ENCODE data around the gene LRSAM1.
A peak's percentile ranks its signal among the peaks of the same experiment; 100 is the strongest.

Gene LRSAM1

DNA sequence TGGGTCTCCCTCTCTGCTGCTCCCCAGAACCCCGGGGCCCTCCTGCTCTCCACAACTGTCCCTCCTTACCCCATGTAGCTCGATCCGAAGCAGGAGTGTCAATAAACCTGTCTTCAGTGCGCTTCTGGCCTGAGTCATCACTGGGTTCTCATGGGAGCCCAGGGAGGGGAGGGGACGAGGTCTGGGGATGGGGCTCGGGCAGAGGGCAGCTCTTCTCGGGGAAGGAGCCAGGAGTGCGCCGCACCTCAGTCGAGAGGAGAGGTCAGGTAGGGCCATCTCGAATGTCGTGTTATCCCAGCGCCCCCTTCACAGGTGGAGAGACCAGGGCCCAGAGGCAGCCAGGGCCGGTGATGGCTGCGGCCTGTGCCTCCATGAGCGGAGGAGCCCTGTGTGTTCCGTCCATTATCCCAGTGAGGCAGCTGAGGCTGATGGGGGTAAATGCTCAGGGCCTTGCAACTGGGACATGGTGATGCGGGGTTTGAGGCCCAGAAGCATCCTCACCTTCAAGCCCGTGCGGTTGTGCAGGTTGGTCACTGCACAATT is 52.1 kb downstream of the LRSAM1 start:
- TF ChIP-seq GATA3 (IDR thresholded peaks at IDR 0.05; ENCODE audit: low read depth, low read length) (no peak), GATA2 (IDR thresholded peaks at IDR 0.05; ENCODE audit: low read depth, low read length) (no peak)

DNA sequence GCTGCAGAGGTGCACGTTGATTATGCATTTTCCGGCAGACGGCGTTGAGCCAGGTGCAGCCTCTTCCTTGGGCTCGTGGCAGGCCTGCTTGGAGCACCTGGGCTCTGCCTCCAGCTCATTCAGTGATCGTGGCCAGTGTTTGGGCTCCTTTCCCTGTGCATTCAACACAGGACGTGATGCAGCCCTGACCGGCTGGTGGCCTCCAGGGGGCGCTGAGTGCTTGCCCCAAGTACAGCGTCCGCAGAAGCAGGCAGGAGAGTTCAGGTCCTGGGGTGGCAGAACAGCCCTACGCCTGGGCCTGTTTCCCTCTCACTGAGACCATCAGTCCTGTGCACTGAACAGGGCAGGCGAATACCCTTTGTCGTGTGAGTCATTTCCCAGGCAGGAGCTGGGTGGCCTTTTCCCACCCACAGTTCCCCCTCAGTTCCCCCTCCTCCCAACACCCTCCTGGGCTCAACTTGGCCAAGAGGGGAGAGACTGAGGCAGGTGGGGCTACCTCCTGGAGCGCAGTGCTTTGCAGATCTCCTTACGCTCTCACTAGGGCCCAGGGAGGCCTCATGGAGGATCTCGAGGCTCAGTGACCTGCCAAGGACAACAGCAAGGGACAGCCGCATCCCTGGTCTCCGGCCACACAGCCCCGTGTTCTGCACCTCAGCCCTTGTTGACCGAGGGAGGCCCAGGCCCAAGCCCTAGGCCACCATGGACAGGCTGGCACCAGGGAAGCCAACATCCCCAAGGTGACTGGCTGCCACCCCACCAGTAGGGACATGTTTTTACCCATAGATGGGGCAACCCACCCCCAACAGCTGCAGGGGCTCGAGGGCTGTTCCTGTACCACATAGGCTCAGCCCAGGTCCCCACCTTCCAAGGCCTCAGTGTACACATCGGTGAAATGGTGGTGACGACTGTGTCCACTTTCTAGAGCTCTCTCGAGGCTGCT is 52.9 kb downstream of the LRSAM1 start:
- TF ChIP-seq GATA2 (IDR thresholded peaks at IDR 0.05; ENCODE audit: low read depth, low read length) (no peak), GATA3 (IDR thresholded peaks at IDR 0.05; ENCODE audit: low read depth, low read length) (no peak)

DNA sequence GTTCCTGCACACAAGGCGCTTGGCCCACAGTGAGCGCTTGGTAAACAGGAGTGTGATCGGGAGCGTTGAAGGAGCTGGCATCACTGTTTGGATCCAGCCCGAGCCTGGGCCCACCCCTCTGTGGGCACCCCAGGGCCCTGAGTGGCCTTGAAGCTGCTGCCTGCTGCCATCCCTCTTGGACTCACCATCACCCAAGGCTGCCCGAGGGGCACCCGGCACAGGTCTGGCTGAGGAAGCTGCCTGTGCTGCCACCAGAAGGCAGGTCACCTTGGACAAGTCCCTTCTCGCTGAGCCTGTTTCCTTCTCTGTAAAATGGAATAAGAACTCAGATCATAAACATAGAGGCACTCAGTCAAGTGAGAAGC is 53.6 kb downstream of the LRSAM1 start:
- TF ChIP-seq GATA2 (IDR thresholded peaks at IDR 0.05; ENCODE audit: low read depth, low read length) (no peak), GATA3 (IDR thresholded peaks at IDR 0.05; ENCODE audit: low read depth, low read length) (no peak)

DNA sequence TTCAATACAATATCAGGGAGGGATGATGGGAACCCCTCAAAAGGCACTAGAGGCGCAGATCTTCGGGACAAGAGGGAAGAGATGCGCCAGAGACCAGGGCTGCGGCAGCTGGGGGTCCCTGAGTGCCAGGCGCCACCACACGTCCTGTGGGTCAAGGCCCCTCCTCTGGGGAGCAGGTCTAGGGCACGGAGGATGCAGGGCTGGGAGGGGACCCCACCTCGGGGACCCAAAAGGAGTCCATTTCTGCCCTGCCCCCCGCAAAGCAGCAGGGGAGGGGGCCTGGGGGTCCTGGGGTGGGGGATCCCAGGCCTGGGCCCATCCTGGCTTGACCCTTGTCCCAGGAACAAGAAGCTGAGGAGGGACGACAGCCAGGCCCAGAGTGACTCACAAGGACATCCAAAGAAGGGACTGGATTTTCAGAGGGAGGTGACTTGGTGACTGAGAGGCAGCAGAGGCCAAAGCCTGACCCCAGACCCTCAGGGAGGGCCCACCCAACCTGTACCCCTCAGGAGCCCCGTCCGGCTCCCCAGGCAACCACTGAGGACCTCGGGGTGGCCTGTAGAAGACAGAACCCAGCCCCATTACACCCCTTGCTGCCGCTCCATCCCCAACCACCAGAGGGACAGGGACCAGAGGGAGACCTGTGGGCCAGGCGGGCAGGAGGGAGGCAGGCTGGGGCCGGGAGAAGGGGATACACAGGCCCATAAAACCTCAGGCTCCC is 54.2 kb downstream of the LRSAM1 start:
- no peak for TF ChIP-seq GATA3 (IDR thresholded peaks at IDR 0.05; ENCODE audit: low read depth, low read length)

DNA sequence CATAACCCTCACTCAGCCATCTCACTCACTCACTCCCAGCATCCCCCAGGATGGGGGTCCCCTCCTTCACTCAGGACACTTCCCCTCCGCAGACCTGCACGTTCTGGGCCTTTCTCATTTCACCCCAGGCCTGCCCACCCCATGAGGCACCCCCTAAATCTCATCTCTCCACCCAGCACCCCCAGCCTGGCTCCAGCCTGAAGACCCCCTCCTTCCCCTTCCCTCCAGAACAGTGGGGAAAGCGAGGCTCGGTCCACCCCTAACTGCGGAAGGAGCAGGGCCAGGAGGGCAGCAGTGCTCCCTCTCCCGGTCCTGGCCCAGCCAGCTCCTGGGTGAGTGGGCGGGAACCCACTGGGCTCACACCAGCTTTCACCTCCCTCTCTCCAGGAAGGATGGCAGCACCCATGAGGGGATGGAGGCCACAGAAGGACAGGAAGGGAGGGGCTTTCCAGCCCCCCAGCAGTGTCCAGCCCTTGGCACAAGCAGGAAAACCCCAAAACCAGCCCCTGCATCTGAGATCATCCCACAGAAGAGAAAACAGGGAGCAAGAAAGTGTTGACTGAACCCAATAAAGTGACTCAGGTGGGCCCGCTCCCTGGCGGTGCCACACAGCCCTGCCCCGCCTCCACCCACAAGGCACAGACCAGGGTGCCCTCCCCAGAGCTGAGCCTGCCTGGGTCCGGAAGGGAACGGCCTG is 55.0 kb downstream of the LRSAM1 start:
- TF ChIP-seq GATA2 (IDR thresholded peaks at IDR 0.05; ENCODE audit: low read depth, low read length), result no peak
- no peak for TF ChIP-seq GATA3 (IDR thresholded peaks at IDR 0.05; ENCODE audit: low read depth, low read length)

DNA sequence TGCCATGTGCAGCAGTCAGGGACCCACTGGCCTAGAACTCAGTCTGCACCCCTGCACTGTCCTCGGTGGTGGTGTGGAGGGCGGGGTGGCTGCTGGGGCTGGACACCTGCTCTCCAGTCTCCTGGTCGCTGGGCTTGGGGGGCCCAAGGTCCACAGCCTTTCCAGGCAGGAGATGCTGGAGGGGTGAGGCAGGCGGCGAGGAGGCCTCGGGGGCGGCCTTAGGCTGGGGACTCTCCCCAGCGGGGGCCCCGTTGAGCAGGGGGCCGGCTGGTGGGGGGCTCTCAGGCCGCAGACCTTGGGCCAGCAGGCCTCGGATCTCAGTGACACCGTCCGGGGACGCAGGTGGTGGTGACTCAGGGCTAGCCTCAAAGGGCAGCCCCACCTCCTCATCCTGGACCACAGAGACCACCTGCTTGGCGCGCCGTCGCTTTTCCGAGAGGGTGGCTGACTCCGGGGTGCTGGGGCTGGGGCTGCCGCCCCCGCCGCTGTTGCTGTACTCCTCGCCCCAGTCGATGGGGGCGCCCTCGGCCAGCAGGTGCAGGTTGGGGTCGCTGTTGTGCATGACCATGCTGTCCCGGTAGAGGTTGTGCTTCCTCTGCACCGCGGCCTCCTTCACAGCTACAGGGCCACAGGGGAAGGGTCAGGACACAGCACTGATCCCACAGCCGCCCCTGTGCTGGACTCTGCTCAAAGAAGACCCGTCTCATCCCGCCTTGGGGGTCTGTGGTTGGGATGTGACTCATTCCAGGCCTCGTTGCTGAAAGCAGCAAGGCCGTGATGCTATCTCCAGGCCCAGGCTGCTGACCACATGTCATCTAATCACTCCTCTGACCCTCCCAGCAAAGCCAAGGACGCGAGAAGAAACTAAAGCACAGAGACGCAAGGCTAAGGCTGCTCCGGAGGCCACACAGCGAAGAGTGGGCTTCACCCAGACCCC is 55.8 kb downstream of the LRSAM1 start:
- TF ChIP-seq GATA2 (IDR thresholded peaks at IDR 0.05; ENCODE audit: low read depth, low read length) (peak; percentile 88), GATA3 (IDR thresholded peaks at IDR 0.05; ENCODE audit: low read depth, low read length) (no peak)

DNA sequence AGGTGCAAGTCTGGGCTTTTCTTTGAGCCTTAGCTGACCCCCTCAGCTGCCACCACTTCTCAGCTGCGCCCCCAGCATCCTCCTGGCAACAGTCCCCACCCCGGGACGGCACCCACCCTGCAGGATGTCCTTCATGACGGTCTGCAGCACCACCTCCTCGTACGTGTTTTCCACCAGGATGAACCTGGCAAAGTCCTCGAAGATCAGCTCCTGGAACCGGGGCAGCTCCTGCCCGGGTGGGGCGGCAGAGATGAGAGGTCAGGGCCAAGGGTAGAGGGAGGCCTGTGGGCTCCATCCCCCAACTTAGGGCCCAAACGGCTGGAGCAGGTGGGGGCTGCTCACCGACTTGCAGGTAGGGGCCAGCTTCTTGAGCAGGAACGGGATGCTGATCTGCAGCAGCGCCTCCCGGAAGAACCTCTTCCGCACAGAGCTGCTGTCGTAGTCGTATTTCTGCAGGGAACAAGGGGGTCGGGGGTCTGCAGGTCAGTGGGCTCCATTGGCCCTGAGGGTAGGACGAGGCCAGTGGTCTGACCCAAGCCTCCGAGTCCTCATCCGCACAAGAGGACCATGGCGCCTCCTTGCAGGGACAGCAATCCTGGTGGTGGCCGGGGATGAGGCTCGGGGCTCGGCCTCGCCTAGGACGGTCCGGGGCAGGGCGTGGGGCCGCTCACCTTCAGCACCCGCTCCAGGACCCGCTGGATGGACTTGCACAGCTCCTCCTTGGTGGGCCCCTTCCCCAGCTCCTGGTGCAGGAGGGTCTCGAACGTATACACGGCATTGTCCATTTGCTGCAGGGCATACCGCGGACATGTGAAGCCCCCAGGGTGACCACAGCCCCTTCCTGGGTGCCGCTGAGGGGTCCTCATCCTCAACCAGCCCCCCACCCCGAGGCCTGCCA is 56.7 kb downstream of the LRSAM1 start:
- no peak for TF ChIP-seq GATA2 (IDR thresholded peaks at IDR 0.05; ENCODE audit: low read depth, low read length)
- TF ChIP-seq GATA3 (IDR thresholded peaks at IDR 0.05; ENCODE audit: low read depth, low read length), result no peak

DNA sequence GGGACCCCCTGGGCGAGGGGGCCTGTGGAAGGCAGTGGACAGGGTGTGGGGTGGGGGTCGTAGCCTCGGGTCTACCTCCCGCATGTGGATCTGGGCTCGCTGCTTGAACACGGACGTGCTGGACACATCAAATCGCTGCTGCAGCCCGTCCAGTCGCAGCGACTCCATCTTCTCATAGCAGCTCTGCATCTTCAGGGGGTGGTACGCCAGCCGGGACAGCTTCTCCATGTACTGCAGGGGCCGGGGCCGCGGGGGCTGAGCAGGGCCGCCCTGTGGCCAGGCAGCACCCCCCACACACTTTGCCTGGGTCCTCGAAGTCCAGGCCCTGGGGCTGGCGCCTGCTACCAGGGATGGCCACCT is 57.6 kb downstream of the LRSAM1 start:
- no peak for TF ChIP-seq GATA3 (IDR thresholded peaks at IDR 0.05; ENCODE audit: low read depth, low read length)
- TF ChIP-seq GATA2 (IDR thresholded peaks at IDR 0.05; ENCODE audit: low read depth, low read length), result no peak

DNA sequence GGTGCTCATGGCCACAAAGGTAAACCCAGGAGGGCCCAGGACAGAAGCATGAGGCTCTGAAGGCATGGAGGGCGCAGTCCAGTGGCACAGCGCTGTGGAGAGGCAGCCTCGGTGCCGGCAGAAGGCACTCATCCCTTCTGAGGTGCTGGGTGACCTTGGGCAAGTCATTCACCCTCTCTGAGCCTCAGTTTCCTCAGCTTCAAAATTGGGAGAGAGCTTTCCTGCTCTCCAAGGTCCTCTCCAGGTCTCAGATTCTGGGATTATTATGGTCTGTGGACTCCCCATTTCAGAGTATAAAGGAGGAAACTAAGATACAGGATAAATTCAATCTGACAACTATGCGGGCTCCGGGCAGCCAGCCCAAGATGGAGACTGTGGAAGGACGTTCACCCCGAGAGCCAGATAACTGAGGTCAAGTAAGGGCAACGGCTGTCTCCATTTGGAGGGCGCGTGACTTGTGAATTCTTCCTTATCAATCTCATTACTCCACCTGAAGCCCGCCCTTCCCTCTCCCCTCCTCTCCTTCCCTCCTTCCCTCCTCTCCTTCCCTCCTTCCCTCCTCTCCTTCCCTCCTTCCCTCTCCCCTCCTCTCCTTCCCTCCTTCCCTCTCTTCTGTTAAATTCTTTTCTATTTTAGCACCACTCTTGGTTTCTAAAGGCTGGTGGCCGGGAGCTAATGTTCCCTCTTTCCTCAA is 58.1 kb downstream of the LRSAM1 start:
- TF ChIP-seq GATA3 (IDR thresholded peaks at IDR 0.05; ENCODE audit: low read depth, low read length), result no peak
- no peak for TF ChIP-seq GATA2 (IDR thresholded peaks at IDR 0.05; ENCODE audit: low read depth, low read length)

DNA sequence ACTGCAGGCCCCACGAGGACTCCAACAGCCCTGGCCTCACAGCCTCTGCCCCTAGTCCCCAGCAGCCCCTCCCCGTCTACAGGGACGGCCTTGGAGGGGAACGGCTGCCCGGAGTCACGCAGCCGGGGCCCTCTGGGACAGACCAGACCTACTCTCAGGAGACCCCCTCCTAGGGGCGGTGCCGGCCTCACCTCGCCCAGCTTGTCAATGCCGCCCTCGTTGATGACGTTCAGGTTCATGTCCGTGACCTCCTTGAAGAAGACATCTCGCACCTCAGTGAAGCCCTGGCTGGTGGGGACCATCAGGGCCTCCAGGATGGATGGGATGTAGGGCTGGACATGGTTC is 58.6 kb downstream of the LRSAM1 start:
- TF ChIP-seq GATA2 (IDR thresholded peaks at IDR 0.05; ENCODE audit: low read depth, low read length), result no peak
- no peak for TF ChIP-seq GATA3 (IDR thresholded peaks at IDR 0.05; ENCODE audit: low read depth, low read length)

DNA sequence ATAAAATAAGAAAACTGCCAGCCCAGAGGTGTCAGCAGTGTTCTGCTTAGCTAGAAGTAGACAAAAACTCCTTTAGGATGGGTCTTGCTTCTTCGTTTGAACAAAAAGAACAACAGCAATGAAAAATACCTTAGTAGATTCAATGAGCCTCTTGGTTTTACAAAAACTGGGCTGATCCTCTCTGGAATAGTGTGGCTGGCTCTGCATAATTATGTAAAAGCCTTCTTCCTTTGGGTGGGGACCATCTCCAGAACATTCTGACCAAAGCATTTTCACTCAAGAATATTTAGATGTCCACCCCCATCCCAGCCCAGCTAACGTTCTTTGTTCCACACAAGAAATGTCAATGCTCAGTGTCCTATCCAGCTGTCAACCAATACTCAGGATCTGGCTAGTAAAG is 63.2 kb downstream of the LRSAM1 start:
- no peak for TF ChIP-seq GATA2 (IDR thresholded peaks at IDR 0.05; ENCODE audit: low read depth, low read length)
- TF ChIP-seq GATA3 (IDR thresholded peaks at IDR 0.05; ENCODE audit: low read depth, low read length), result no peak

Measured in SH-SY5Y (cell line).